ENCODE measurements around the gene RAB11A. TPM values are rescaled to one million over a fixed set of nuclear protein-coding genes. Genes with fewer than 3 reads are reported as not detected.
"Not testable (repeated sequence)": the region's sequence is repeated elsewhere in the genome, so short reads cannot be mapped to it uniquely, and the experiment has no call there.

RAB11A gene
- polyA plus RNA-seq, 1 donor from 2014 or later = 248 TPM

GRCh38 chr15:65867933-65868332 is 1.4 kb upstream of the RAB11A start:
- Mint-ChIP-seq H3K4me1 (peaks cover 17 to 24% (median 18%) of the 10 kb centered on the region in 3 donors), H3K27ac (peak overlapping the region in 2 of 3 donors; percentile 99 to 100)
- H3K36me3 Mint-ChIP-seq, H3K27me3 Mint-ChIP-seq, H3K4me3 Mint-ChIP-seq, H3K9me3 Mint-ChIP-seq: not testable (repeated sequence)

GRCh38 chr15:65868546-65869125 is 655 bp upstream of the RAB11A start:
- Mint-ChIP-seq H3K27me3 (no peaks in the 10 kb centered on the region), H3K36me3 (peaks cover 2% of the 10 kb centered on the region), H3K4me3 (peak overlapping the region; percentile 95 to 100 (median 98)), H3K27ac (peak overlapping the region; percentile 99 to 100 (median 100)), H3K4me1 (peaks cover 17 to 25% (median 21%) of the 10 kb centered on the region in 3 donors), H3K9me3 (peaks cover 0 to 2% (median 0%) of the 10 kb centered on the region in 3 donors)

GRCh38 chr15:65869954-65870871 is 922 bp downstream of the RAB11A start:
- peak overlapping the region; percentile 95 to 100 (median 98) for H3K4me3 Mint-ChIP-seq
- H3K4me1 Mint-ChIP-seq = peaks cover 17 to 25% (median 23%) of the 10 kb centered on the region in 3 donors
- peaks cover 2% of the 10 kb centered on the region for H3K36me3 Mint-ChIP-seq
- peak overlapping the region; percentile 99 to 100 (median 100) for H3K27ac Mint-ChIP-seq
- no peaks in the 10 kb centered on the region for H3K27me3 Mint-ChIP-seq
- peaks cover 0 to 2% (median 0%) of the 10 kb centered on the region in 3 donors for H3K9me3 Mint-ChIP-seq

DNA sequence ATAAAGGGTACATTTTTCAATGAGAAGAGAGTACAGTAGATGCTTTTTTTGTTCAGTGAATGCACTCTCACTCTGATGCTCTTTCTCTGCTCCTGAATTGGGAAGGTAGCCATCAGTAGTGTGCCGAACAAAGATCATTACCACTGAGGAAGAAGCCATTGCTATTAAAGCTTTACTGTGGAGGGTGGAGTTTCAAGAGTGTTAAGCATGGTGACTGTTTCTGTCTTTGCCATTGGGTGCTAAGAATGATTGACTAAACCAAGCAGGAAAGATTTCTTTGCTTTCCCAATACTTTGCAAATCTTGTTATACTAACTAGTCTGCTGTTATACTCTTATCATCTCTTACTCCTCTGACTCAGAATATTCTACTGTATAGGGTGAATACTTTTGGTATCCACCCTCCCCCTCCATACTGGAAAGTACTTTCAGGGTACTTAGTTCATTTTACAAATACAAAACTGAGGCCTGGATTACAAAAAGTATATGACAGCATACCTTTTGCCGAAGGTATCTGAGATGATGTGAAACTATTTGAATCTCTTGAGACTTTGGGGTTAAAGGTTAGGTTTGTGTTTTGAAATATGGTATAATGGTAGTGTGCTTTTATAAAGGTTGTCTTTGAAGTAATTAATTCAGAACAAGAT is 1.7 kb downstream of the RAB11A start:
- Mint-ChIP-seq H3K9me3 (peaks cover 0 to 2% (median 0%) of the 10 kb centered on the region in 3 donors), H3K36me3 (peaks cover 2% of the 10 kb centered on the region), H3K4me3 (peak overlapping the region; percentile 95 to 100 (median 98)), H3K27me3 (no peaks in the 10 kb centered on the region), H3K27ac (peak overlapping the region; percentile 99 to 100 (median 100)), H3K4me1 (peaks cover 22 to 25% (median 25%) of the 10 kb centered on the region in 3 donors)

- H3K27ac Mint-ChIP-seq, H3K9me3 Mint-ChIP-seq, H3K27me3 Mint-ChIP-seq, H3K36me3 Mint-ChIP-seq: not testable (repeated sequence)
- H3K4me3 Mint-ChIP-seq = peak overlapping the region in 2 of 4 donors; percentile 5 to 99
- H3K4me1 Mint-ChIP-seq = peaks cover 22 to 25% (median 25%) of the 10 kb centered on the region in 3 donors
These were observed 2.6 kb downstream of the RAB11A start for GRCh38 chr15:65871886-65872285.

- H3K9me3 Mint-ChIP-seq, H3K36me3 Mint-ChIP-seq, H3K27ac Mint-ChIP-seq, H3K27me3 Mint-ChIP-seq: not testable (repeated sequence)
- H3K4me3 Mint-ChIP-seq = peak overlapping the region in 1 of 4 donors; percentile 63
- H3K4me1 Mint-ChIP-seq = peaks cover 22 to 26% (median 25%) of the 10 kb centered on the region in 3 donors
These were observed 3.3 kb downstream of the RAB11A start for GRCh38 chr15:65872596-65872995.

DNA sequence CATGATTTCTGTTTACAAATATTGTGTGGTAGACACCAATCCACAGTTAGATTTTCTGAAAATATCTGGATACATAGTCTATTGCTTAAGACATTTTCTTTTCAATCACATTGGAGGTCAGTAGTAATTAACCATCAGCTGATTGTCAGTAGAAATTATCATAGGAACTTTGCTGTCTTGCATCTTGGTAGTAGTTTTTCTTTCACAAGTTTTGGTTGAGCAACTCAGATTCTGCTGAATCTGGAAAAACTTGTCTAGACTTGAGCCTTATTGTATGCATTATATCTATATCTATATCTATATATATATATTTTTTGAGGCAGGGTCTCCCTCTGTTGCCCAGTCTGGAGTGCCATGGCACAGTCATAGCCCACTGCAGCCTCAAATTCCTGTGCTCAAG is 4.0 kb downstream of the RAB11A start:
- Mint-ChIP-seq H3K4me1 (peaks cover 22 to 30% (median 25%) of the 10 kb centered on the region in 3 donors), H3K4me3 (no peak overlapping the region), H3K27ac (peak overlapping the region in 1 of 3 donors; percentile 43), H3K36me3 (peaks cover 2% of the 10 kb centered on the region), H3K9me3 (peaks cover 0 to 2% (median 0%) of the 10 kb centered on the region in 3 donors), H3K27me3 (no peaks in the 10 kb centered on the region)

GRCh38 chr15:65875458-65875857 is 6.2 kb downstream of the RAB11A start:
- H3K27me3 Mint-ChIP-seq = no peaks in the 10 kb centered on the region
- H3K4me1 Mint-ChIP-seq = peaks cover 17 to 21% (median 18%) of the 10 kb centered on the region in 3 donors
- H3K36me3 Mint-ChIP-seq = peaks cover 2% of the 10 kb centered on the region
- no peak overlapping the region for H3K4me3 Mint-ChIP-seq
- no peak overlapping the region for H3K27ac Mint-ChIP-seq
- no peaks in the 10 kb centered on the region for H3K9me3 Mint-ChIP-seq

DNA sequence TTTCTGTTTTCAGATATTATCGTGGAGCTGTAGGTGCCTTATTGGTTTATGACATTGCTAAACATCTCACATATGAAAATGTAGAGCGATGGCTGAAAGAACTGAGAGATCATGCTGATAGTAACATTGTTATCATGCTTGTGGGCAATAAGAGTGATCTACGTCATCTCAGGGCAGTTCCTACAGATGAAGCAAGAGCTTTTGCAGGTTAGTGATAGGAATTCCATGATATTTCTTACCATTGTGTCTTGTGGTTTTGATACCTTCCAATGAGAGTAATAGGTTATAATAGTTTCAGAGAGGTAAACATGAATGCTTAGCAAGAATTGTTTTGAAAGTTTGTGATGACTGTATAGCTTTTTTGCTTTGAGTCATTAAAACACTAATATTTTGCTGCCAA is 8.5 kb downstream of the RAB11A start:
- Mint-ChIP-seq H3K4me1 (peaks cover 20 to 22% (median 21%) of the 10 kb centered on the region in 3 donors), H3K27ac (peak overlapping the region in 1 of 3 donors; percentile 56), H3K27me3 (no peaks in the 10 kb centered on the region), H3K9me3 (no peaks in the 10 kb centered on the region), H3K4me3 (no peak overlapping the region), H3K36me3 (peaks cover under 1% of the 10 kb centered on the region)

DNA sequence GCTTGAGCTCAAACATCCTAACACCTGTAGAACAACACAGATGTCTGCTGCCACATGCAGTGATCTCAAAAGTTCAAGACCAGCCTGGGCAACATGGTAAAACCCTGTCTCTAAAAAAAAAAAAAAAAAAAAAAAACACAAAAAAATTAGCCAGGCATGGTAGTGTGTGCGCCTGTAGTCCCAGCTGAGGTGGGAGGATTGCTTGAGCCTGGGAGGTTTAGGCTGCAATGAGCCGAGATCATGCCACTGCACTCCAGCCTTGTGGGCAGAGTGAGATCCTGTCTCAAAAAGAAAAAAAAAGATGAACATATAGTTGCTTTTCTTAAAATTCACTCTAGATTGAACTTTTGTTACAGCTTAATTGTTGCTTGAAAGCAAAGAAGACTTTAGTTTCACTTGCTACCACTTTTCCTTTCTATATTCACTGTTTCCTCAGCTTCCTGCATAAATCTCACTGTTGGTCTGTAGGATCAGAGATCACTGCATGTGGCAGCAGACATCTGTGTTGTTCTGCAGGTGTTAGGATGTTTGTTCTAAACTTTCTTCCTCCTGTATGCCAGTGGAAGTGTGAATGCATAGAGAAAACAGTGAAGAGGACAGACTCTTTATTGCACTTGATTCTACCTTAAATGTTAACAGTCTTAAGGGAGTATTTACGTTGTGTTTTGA is 12.6 kb downstream of the RAB11A start:
- Mint-ChIP-seq H3K27me3 (no peaks in the 10 kb centered on the region), H3K9me3 (peaks cover 0 to 2% (median 0%) of the 10 kb centered on the region in 3 donors), H3K27ac (peak overlapping the region in 2 of 3 donors; percentile 52 to 67), H3K4me3 (peak overlapping the region in 3 of 4 donors; percentile 12 to 74 (median 34)), H3K4me1 (peaks cover 37 to 42% (median 41%) of the 10 kb centered on the region in 3 donors), H3K36me3 (peaks cover 10% of the 10 kb centered on the region)

- peaks cover 16% of the 10 kb centered on the region for H3K36me3 Mint-ChIP-seq
- H3K9me3 Mint-ChIP-seq = peaks cover 0 to 2% (median 0%) of the 10 kb centered on the region in 3 donors
- peak overlapping the region; percentile 50 to 87 (median 71) for H3K27ac Mint-ChIP-seq
- peak overlapping the region in 3 of 4 donors; percentile 21 to 74 (median 58) for H3K4me3 Mint-ChIP-seq
- no peaks in the 10 kb centered on the region for H3K27me3 Mint-ChIP-seq
- peaks cover 37 to 41% (median 37%) of the 10 kb centered on the region in 3 donors for H3K4me1 Mint-ChIP-seq
These were observed 14.3 kb downstream of the RAB11A start for GRCh38 chr15:65883571-65883970.

DNA sequence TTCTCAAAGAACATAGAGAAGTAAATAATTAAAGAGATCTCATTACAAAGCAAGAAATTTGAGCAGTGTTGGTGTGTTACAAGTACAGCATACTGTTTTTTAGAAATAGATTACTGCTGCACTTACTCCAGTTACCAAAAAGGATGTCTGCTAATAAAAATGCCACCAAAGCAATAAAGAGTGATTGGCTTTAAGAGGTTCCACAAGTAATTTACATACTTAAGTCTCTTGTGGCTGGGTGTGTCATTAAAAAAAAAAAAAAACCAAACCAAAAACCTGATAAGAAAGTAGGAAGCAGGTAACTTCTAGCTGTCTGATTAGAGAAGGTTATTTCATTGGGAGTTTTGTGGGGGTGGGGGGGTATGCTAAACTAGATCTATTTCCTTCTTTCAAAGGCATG is 15.2 kb downstream of the RAB11A start:
- H3K9me3 Mint-ChIP-seq = peaks cover 0 to 2% (median 0%) of the 10 kb centered on the region in 3 donors
- peak overlapping the region in 3 of 4 donors; percentile 58 to 74 (median 68) for H3K4me3 Mint-ChIP-seq
- H3K27ac Mint-ChIP-seq = peak overlapping the region; percentile 63 to 87 (median 71)
- H3K4me1 Mint-ChIP-seq = peaks cover 37 to 46% (median 41%) of the 10 kb centered on the region in 3 donors
- H3K36me3 Mint-ChIP-seq = peaks cover 23% of the 10 kb centered on the region
- no peaks in the 10 kb centered on the region for H3K27me3 Mint-ChIP-seq

- Mint-ChIP-seq H3K4me3 (peak overlapping the region in 1 of 4 donors; percentile 20), H3K27ac (peak overlapping the region in 1 of 3 donors; percentile 63), H3K36me3 (peaks cover 25% of the 10 kb centered on the region), H3K9me3 (peaks cover 0 to 2% (median 0%) of the 10 kb centered on the region in 3 donors), H3K27me3 (no peaks in the 10 kb centered on the region), H3K4me1 (peaks cover 37 to 46% (median 41%) of the 10 kb centered on the region in 3 donors)
These were observed 16.5 kb downstream of the RAB11A start for GRCh38 chr15:65885668-65886218.

DNA sequence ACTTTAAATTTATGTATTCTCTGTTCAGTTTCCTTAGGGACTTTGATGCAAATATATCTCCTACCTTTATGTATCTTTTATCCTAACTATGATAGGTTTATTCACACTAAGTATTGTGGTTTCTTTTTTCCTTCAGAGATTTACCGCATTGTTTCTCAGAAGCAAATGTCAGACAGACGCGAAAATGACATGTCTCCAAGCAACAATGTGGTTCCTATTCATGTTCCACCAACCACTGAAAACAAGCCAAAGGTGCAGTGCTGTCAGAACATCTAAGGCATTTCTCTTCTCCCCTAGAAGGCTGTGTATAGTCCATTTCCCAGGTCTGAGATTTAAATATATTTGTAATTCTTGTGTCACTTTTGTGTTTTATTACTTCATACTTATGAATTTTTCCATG is 18.3 kb downstream of the RAB11A start:
- no peaks in the 10 kb centered on the region for H3K27me3 Mint-ChIP-seq
- no peak overlapping the region for H3K4me3 Mint-ChIP-seq
- H3K4me1 Mint-ChIP-seq = peaks cover 23 to 34% (median 29%) of the 10 kb centered on the region in 3 donors
- H3K27ac Mint-ChIP-seq = peak overlapping the region; percentile 32 to 96 (median 46)
- peaks cover 25% of the 10 kb centered on the region for H3K36me3 Mint-ChIP-seq
- H3K9me3 Mint-ChIP-seq = peaks cover 0 to 2% (median 0%) of the 10 kb centered on the region in 3 donors
